IMR-90 (cell line): ENCODE results near the gene TMEM117. TPM values are rescaled to one million over a fixed set of nuclear protein-coding genes. Genes with fewer than 3 reads are reported as not detected.

Experiments used
- ATAC-seq: fragments of 200-7000 bp; cut with Tn5 transposase; 2 replicates; pipeline ENCODE4 v1.9.1; 2020; ENCODE audit warnings: low read depth, mild to moderate bottlenecking, moderate library complexity
- BruUV-seq: library from RNA; stranded (reverse); fragments of 400-500 nt; replicated peaks from 2 replicates; lab custom pipeline; 2021; lab: Mats Ljungman, UMichigan
- CTCF ChIA-PET: fragments of 300-600 bp; formaldehyde crosslinking; extraction: SDS; loops from one replicate; lab custom pipeline; 2021; ENCODE audit warnings: antibody characterized with exemption; lab: Yijun Ruan, JAX
- POLR2A ChIA-PET: fragments of 300-600 bp; sonication (Branson Sonifier 250); formaldehyde crosslinking; loops from one replicate; lab custom pipeline; 2022; ENCODE audit warnings: antibody characterized with exemption; ENCODE audit not compliant: unreplicated experiment; lab: Charles Lee
- DNase-seq: peaks from one replicate; pipeline ENCODE4 v3.0.0; 2013
- H2AFZ ChIP-seq: replicated peaks from 2 replicates; pipeline ENCODE3; 2013; ENCODE audit warnings: low read length, mild to moderate bottlenecking; ENCODE audit not compliant: poor library complexity
- H2AK5ac ChIP-seq: 2 replicates; pipeline ENCODE4 v1.6.1; 2013; ENCODE audit warnings: low read depth, low read length, inconsistent platforms
- H2AK9ac ChIP-seq: replicated peaks from 2 replicates; pipeline ENCODE3; 2013; ENCODE audit warnings: mild to moderate bottlenecking, low read depth, low read length, moderate library complexity; ENCODE audit not compliant: poor library complexity
- H2BK120ac ChIP-seq: 2 replicates; pipeline ENCODE4 v1.6.1; 2013; ENCODE audit warnings: low read depth, low read length, inconsistent platforms
- H2BK15ac ChIP-seq: 3 replicates; pipeline ENCODE4 v1.6.1; 2013; ENCODE audit warnings: low read depth, low read length, inconsistent platforms
- H2BK20ac ChIP-seq: 2 replicates; pipeline ENCODE4 v1.6.1; 2013; ENCODE audit warnings: low read depth, mild to moderate bottlenecking, inconsistent platforms, low read length, moderate library complexity
- H2BK5ac ChIP-seq: 2 replicates; pipeline ENCODE4 v1.6.1; 2013; ENCODE audit warnings: mild to moderate bottlenecking, low read depth, low read length, inconsistent platforms; ENCODE audit not compliant: poor library complexity, severe bottlenecking
- H3K14ac ChIP-seq: replicated peaks from 2 replicates; pipeline ENCODE4 v1.6.1; 2013; ENCODE audit warnings: low read depth, low read length, inconsistent platforms
- H3K18ac ChIP-seq: 2 replicates; pipeline ENCODE4 v1.6.1; 2013; ENCODE audit warnings: low read depth, low read length, control low read depth
- H3K23ac ChIP-seq: 2 replicates; pipeline ENCODE4 v1.6.1; 2013; ENCODE audit warnings: low read depth, low read length, inconsistent platforms
- H3K27ac ChIP-seq: 2 replicates; pipeline ENCODE4 v1.5.1; 2013; ENCODE audit warnings: mild to moderate bottlenecking, control low read depth, low read length; ENCODE audit not compliant: insufficient read depth
- H3K27me3 ChIP-seq: 2 replicates; pipeline ENCODE4 v1.6.1; 2013; ENCODE audit warnings: low read length; ENCODE audit not compliant: control insufficient read depth, insufficient read depth
- H3K36me3 ChIP-seq: 2 replicates; pipeline ENCODE4 v1.6.1; 2013; ENCODE audit warnings: low read length, mixed read lengths; ENCODE audit not compliant: control insufficient read depth, insufficient read depth
- H3K4ac ChIP-seq: 2 replicates; pipeline ENCODE4 v1.6.1; 2013; ENCODE audit warnings: low read depth, low read length, inconsistent platforms
- H3K4me1 ChIP-seq: 2 replicates; pipeline ENCODE4 v1.6.1; 2013; ENCODE audit warnings: low read length, mixed read lengths; ENCODE audit not compliant: control insufficient read depth, insufficient read depth
- H3K4me2 ChIP-seq: 2 replicates; pipeline ENCODE4 v1.6.1; 2013; ENCODE audit warnings: low read depth, mild to moderate bottlenecking, control low read depth, low read length, moderate library complexity
- H3K4me3 ChIP-seq: 2 replicates; pipeline ENCODE4 v1.5.1; 2013; ENCODE audit warnings: low read depth, mild to moderate bottlenecking, control low read depth, low read length, moderate library complexity; ENCODE audit not compliant: insufficient read depth
- H3K56ac ChIP-seq: 2 replicates; pipeline ENCODE4 v1.6.1; 2013; ENCODE audit warnings: low read length, inconsistent platforms; ENCODE audit not compliant: insufficient read depth; ENCODE audit errors: extremely low read depth
- H3K79me1 ChIP-seq, 2 experiments: 2 replicates each; pipeline ENCODE4 v1.6.1; 2013; ENCODE audit warnings: low read length in 2 of 2, inconsistent platforms in 1 of 2, low read depth in 1 of 2
- H3K9ac ChIP-seq: 2 replicates; pipeline ENCODE4 v1.6.1; 2013; ENCODE audit warnings: low read depth, low read length, control low read depth
- H3K9me1 ChIP-seq: 2 replicates; pipeline ENCODE4 v1.6.1; 2013; ENCODE audit warnings: low read length, inconsistent platforms; ENCODE audit not compliant: insufficient read depth
- H3K9me3 ChIP-seq: 2 replicates; pipeline ENCODE4 v1.6.1; 2013; ENCODE audit warnings: low read length; ENCODE audit not compliant: control insufficient read depth, insufficient read depth
- H4K20me1 ChIP-seq: 2 replicates; pipeline ENCODE4 v1.6.1; 2013; ENCODE audit warnings: low read length, inconsistent platforms; ENCODE audit not compliant: insufficient read depth
- H4K5ac ChIP-seq: 2 replicates; pipeline ENCODE4 v1.6.1; 2013; ENCODE audit warnings: mild to moderate bottlenecking, low read depth, low read length, control low read depth
- H4K8ac ChIP-seq, 2 experiments: 2 replicates each; pipeline ENCODE4 v1.6.1; 2013; ENCODE audit warnings: low read depth in 2 of 2, low read length in 2 of 2, control low read depth in 1 of 2, inconsistent platforms in 1 of 2
- H4K91ac ChIP-seq: 2 replicates; pipeline ENCODE4 v1.6.1; 2013; ENCODE audit warnings: low read depth, low read length, inconsistent platforms; ENCODE audit not compliant: insufficient read depth
- BHLHE40 ChIP-seq: fragments of 150-350 bp; IDR thresholded peaks from 2 replicates; pipeline ENCODE4 v1.6.1; 2016; ENCODE audit warnings: mild to moderate bottlenecking, low read depth, low read length
- CEBPB ChIP-seq: IDR thresholded peaks from 2 replicates; pipeline ENCODE4 v1.6.1; 2012; ENCODE audit warnings: low read depth, low read length, improper control_type of control experiment
- CHD1 ChIP-seq: IDR thresholded peaks from 2 replicates; pipeline ENCODE4 v1.6.1; 2012; ENCODE audit warnings: low read depth, low read length, improper control_type of control experiment
- CTCF ChIP-seq: conservative IDR thresholded peaks from 2 replicates; pipeline ENCODE4 v1.5.1; 2012; ENCODE audit warnings: mild to moderate bottlenecking, low read depth, low read length, improper control_type of control experiment
- ELK1 ChIP-seq: fragments of 150-350 bp; IDR thresholded peaks from 2 replicates; pipeline ENCODE4 v1.6.1; 2016; ENCODE audit warnings: low read depth, mild to moderate bottlenecking, low read length, moderate library complexity, borderline replicate concordance
- FOS ChIP-seq: fragments of 150-350 bp; IDR thresholded peaks from 2 replicates; pipeline ENCODE4 v1.6.1; 2016; ENCODE audit warnings: low read depth, low read length
- MAFK ChIP-seq: IDR thresholded peaks from 2 replicates; pipeline ENCODE4 v1.6.1; 2012; ENCODE audit warnings: low read depth, low read length, improper control_type of control experiment
- MAZ ChIP-seq: IDR thresholded peaks from 2 replicates; pipeline ENCODE4 v1.6.1; 2012; ENCODE audit warnings: low read depth, mild to moderate bottlenecking, low read length, improper control_type of control experiment, moderate library complexity, borderline replicate concordance
- MXI1 ChIP-seq: IDR thresholded peaks from 2 replicates; pipeline ENCODE4 v1.6.1; 2012; ENCODE audit warnings: low read depth, mild to moderate bottlenecking, low read length, moderate library complexity, borderline replicate concordance
- NFE2L2 ChIP-seq: fragments of 150-350 bp; IDR thresholded peaks from 2 replicates; pipeline ENCODE4 v1.6.1; 2016; ENCODE audit warnings: low read depth, mild to moderate bottlenecking, low read length
- POLR2A ChIP-seq: IDR thresholded peaks from 2 replicates; pipeline ENCODE4 v1.6.1; 2012; ENCODE audit warnings: mild to moderate bottlenecking, low read depth, low read length
- RAD21 ChIP-seq: IDR thresholded peaks from 2 replicates; pipeline ENCODE4 v1.6.1; 2012; ENCODE audit warnings: low read length, improper control_type of control experiment
- RCOR1 ChIP-seq: IDR thresholded peaks from 2 replicates; pipeline ENCODE4 v1.6.1; 2012; ENCODE audit warnings: mild to moderate bottlenecking, low read length, improper control_type of control experiment; ENCODE audit not compliant: insufficient replicate concordance
- RFX5 ChIP-seq: IDR thresholded peaks from 2 replicates; pipeline ENCODE4 v1.8.0; 2012; ENCODE audit warnings: low read depth, mild to moderate bottlenecking, low read length, moderate library complexity
- SMC3 ChIP-seq: fragments of 150-350 bp; IDR thresholded peaks from 2 replicates; pipeline ENCODE4 v1.6.1; 2016; ENCODE audit warnings: low read depth, mild to moderate bottlenecking, antibody characterized with exemption, low read length, moderate library complexity
- USF2 ChIP-seq: fragments of 150-350 bp; IDR thresholded peaks from 2 replicates; pipeline ENCODE4 v1.6.1; 2017; ENCODE audit warnings: mild to moderate bottlenecking, antibody characterized with exemption, low read length, low read depth
- WGBS, 2 experiments: methylation state at CpG; one replicate each; pipeline versions ENCODE4 v1.1.5 to v1.1.7; 2013; ENCODE audit warnings: missing lambda C conversion rate in 2 of 2; ENCODE audit not compliant: insufficient read length in 1 of 2; ENCODE audit errors: extremely low coverage in 2 of 2; 5-methylcytosine and 5-hydroxymethylcytosine counted together
- dilution Hi-C: fragments of 300-500 bp; cut with HindIII; formaldehyde crosslinking; loops from one replicate; pipeline ENCODE4 v1.14.3; 2018; ENCODE audit warnings: low sequenced_read_pairs; ENCODE audit not compliant: unreplicated experiment
- in situ Hi-C: fragments of 300-500 bp; cut with MboI; formaldehyde crosslinking; loops from 3 replicates; pipeline ENCODE4 v1.14.3; 2019; ENCODE audit warnings: low sequenced_read_pairs, inconsistent platforms, mixed read lengths
- intact Hi-C: fragments of 100-400 bp; cut with micrococcal nuclease; formaldehyde crosslinking; loops from 2 replicates; pipeline ENCODE4 v1.10.0; 2022
- polyA plus RNA-seq, 3 experiments: library from polyadenylated mRNA; depleted of rRNA; stranded (reverse); fragments of >200 nt; gene quantifications; 2 replicates each; pipeline ENCODE4 v1.2.3, GENCODE V29; 2012; ENCODE audit warnings: low replicate concordance in 1 of 3
- total RNA-seq: library from RNA; depleted of rRNA; stranded (reverse); fragments of >200 nt; gene quantifications from 2 replicates; pipeline ENCODE4 v1.2.3, GENCODE V29; 2012

The TMEM117 gene
- total and polyA plus RNA-seq, 2 of the 4 experiments (the other 2 are of a cell fraction) = 8.7 to 21.0 TPM

- no peaks in the 10 kb centered on the region for H3K79me1 ChIP-seq
- no peak overlapping the region for H3K56ac ChIP-seq
- H3K4ac ChIP-seq = no peak overlapping the region
- no peak overlapping the region for H4K5ac ChIP-seq
- WGBS, 2 experiments = no CpG with 5 or more reads among the region's 3 CpGs
- peak overlapping the region; percentile 51 for H2AFZ ChIP-seq
- no peaks in the 10 kb centered on the region; the same call in none of the 2 replicates for H3K27me3 ChIP-seq
- no peak overlapping the region for H4K8ac ChIP-seq
- BruUV-seq = no TSS peak
- H3K9me3 ChIP-seq = no peaks in the 10 kb centered on the region
- no peak overlapping the region for H4K91ac ChIP-seq
- H3K18ac ChIP-seq = no peak overlapping the region
- H2BK120ac ChIP-seq = no peak overlapping the region
- H2BK20ac ChIP-seq = no peak overlapping the region
- POLR2A ChIA-PET = no interaction called here
- H3K36me3 ChIP-seq = no peaks in the 10 kb centered on the region
- no peak overlapping the region for H3K4me2 ChIP-seq
- in situ Hi-C loops (no loop called here), intact Hi-C loops (no loop called here), dilution Hi-C loops (no loop called here)
- no peak overlapping the region for H3K4me3 ChIP-seq
- H3K14ac ChIP-seq = no peak overlapping the region
- H2BK15ac ChIP-seq = no peak overlapping the region
- no peaks in the 10 kb centered on the region; the same call in 1 of the 2 replicates for H3K9me1 ChIP-seq
- CTCF ChIA-PET = no interaction called here
- no peak overlapping the region for H2AK9ac ChIP-seq
- no peak overlapping the region for H2BK5ac ChIP-seq
- no peak overlapping the region for H2AK5ac ChIP-seq
- H3K4me1 ChIP-seq = no peaks in the 10 kb centered on the region
- no peak overlapping the region for H3K9ac ChIP-seq
- H3K27ac ChIP-seq = no peak overlapping the region
- H4K20me1 ChIP-seq = no peaks in the 10 kb centered on the region
- DNase-seq = no peak
- no peak for ATAC-seq
- no peak overlapping the region for H3K23ac ChIP-seq
- TF ChIP-seq ELK1 = no peak
- TF ChIP-seq CEBPB = no peak
- no peak for TF ChIP-seq POLR2A
- no peak for TF ChIP-seq FOS
- TF ChIP-seq CTCF = no peak
- no peak for TF ChIP-seq SMC3
- no peak for TF ChIP-seq RAD21
- no peak for TF ChIP-seq BHLHE40
- no peak for TF ChIP-seq NFE2L2
- no peak for TF ChIP-seq RFX5
- TF ChIP-seq CHD1 = no peak
- TF ChIP-seq USF2 = no peak
- no peak for TF ChIP-seq RCOR1
- TF ChIP-seq MAFK = no peak
- TF ChIP-seq MAZ = no peak
- no peak for TF ChIP-seq MXI1
Observed at GRCh38 chr12:43815416-43815815, 20.5 kb upstream of the TMEM117 start.
